Measurements from ENCODE around the gene SLC16A3.

Gene SLC16A3

DNA sequence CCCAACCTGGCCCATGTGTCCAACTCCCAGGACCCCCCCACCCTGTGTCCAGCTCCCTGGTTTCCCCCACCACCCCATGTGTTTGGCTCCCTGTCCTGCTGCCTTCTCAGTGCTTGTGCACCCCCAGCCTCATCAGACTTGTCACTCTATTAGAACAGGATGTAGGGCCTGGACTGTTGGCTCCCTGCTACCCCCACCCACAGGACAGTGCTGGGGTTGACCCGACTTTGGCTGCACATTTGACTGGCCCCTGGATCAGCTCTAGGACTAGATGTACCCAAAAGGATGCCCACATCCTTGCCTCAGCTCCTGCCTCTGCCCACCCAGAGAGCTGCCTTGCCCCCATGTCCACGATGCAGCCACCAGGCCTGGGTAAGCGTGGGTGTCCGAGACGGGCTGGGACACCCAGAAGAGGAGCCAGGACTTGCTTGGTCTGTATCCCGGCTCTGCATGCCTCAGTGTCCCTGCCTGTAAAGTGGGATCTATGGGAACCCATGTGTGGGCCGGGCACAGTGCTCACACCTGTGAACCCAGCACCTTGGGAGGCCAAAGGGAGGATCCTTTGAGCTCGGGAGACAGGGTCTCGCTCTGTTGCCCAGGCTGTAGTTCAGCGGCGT is 14.7 kb upstream of the SLC16A3 start:
- Mint-ChIP-seq H3K4me3 (peak overlapping the region; percentile 48), H3K9me3 (no peaks in the 10 kb centered on the region), H3K4me1 (ENCODE audit: low read depth) (peaks cover 47% of the 10 kb centered on the region), H3K27ac (no peak overlapping the region), H3K27me3 (no peaks in the 10 kb centered on the region), H3K36me3 (ENCODE audit: low read depth) (no peaks in the 10 kb centered on the region)
- DNase-seq: no peak

DNA sequence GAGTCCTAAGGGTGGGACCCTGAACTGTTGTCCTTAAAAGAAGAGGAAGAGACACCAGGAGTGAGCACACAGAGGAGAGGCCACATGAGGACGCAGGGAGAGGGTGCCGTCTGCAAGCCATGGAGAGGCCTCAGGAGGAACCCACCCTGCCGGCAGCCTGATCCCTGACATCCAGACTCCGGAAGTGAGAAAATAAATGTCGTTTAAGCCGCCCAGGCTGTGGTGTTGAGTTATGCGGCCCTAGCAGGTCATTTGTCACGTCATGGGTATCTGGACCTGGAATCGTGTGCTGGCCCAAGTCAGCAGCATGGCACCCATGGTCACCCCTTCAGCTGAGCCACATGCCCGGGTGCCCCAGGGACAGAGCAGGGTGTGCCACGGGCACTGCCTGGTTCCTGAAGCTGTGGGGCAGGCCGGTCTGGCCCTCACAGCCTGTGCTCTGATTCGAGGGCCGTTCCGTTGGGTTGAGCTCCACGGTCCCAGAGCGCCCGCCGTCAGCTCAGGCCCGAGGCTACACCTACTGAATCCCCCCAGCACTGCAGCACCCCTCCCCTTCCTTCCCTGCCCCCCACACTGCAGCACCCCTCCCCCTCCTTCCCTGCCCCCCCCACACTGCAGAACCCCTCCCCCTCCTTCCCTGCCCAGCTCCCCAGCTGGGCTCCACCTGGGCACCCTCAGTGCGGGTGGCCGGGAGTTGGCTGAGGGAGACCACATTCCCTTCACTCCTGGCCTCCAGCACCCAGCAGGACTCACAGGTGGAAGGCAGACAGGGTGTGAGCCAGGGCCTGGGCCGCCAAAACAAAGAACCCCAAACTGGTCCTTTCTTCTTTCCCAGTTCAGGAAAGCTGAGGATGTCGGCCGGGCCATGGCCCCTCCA is 13.5 kb upstream of the SLC16A3 start:
- no peaks in the 10 kb centered on the region for H3K9me3 Mint-ChIP-seq
- H3K27ac Mint-ChIP-seq: no peak overlapping the region

DNA sequence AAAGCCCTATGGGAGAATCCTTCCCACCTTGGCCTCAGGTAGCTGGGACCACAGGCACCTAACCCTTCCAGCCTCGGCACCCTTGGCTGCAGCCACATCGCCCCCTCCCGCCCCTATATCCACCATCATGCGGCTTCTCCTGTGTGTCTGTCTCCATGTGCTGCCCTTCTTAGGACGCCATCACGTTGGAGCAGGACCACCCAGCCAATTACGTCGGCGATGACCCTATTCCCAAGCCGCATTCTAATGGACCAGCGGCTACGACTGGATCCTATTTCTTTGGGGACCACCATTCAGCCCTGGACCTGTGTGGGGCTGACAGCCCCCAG is 12.9 kb upstream of the SLC16A3 start:
- no peaks in the 10 kb centered on the region for H3K27me3 Mint-ChIP-seq
- DNase-seq: no peak
- H3K9me3 Mint-ChIP-seq: no peaks in the 10 kb centered on the region
- peaks cover 41% of the 10 kb centered on the region for H3K4me1 Mint-ChIP-seq (ENCODE audit: low read depth)
- H3K27ac Mint-ChIP-seq: no peak overlapping the region
- no peaks in the 10 kb centered on the region for H3K36me3 Mint-ChIP-seq (ENCODE audit: low read depth)
- no peak overlapping the region for H3K4me3 Mint-ChIP-seq

More for the DNA sequence above, 13.5 kb upstream of the SLC16A3 start:
- peaks cover 41% of the 10 kb centered on the region for H3K4me1 Mint-ChIP-seq (ENCODE audit: low read depth)
- H3K27me3 Mint-ChIP-seq: no peaks in the 10 kb centered on the region
- H3K4me3 Mint-ChIP-seq: no peak overlapping the region
- DNase-seq: no peak
- no peaks in the 10 kb centered on the region for H3K36me3 Mint-ChIP-seq (ENCODE audit: low read depth)

DNA sequence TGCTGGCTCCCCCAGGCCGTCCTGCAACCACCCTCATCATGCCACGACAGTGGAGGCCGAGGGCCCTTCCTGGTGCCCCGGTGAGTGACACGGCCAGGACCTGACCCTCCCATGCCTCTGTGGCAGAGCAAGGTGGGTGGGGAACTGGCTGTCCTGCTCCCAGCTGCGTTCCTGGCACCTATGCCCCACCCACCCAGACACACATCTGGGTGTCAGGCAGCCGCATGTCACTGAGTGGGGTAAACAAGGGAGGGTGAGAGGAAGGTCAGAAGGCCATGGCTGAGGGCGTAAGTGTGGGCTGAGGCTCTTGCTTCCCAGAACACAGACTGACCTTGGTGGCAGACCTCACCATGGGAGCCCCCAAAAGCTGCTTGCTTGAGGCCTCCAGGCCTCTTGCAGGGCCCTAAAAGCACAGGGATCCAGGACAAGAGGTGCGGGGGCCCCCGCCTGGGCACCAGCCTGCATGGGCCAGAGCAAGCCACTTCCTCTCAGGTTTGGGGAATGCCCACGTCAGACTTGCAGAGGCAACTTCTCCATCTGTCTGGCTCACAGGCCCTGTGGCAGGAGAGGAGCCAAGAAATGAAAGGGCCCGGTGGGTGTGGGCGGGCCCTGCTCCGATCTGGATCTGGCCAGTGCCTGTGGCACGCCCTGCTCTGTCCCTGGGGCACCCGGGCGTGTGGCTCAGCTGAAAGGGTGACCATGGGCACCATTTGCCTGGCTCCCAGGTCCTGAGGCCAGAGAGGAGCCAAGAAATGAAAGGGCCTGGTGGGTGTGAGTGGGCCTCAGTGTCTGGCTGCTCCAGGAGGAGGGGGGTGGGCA is 12.3 kb upstream of the SLC16A3 start:
- peak overlapping the region; percentile 66 for H3K27ac Mint-ChIP-seq
- peak; percentile 62 for DNase-seq
- H3K27me3 Mint-ChIP-seq: no peaks in the 10 kb centered on the region
- H3K36me3 Mint-ChIP-seq (ENCODE audit: low read depth): no peaks in the 10 kb centered on the region
- H3K4me1 Mint-ChIP-seq (ENCODE audit: low read depth): peaks cover 37% of the 10 kb centered on the region
- no peaks in the 10 kb centered on the region for H3K9me3 Mint-ChIP-seq
- H3K4me3 Mint-ChIP-seq: no peak overlapping the region

DNA sequence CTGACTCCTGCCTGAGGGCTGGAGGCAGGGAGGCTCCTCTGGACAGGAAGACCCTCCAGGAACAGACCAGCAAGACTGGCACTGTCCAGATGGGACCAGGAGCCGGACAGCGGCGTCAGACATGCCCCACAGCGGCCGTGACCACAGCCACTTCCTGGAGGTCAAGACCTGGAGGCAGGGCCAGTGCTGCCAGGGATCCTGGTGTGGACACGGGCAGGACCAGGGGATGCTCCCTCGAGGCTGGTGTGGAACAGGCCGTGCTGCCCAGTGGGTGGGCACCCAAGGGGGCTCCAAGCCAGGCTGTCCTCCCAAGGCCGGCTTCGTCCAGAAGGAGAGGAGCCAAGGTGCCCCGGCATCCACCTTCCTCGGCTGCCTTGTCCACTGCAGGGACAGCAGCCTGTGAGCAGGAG is 11.7 kb upstream of the SLC16A3 start:
- no peak overlapping the region for H3K4me3 Mint-ChIP-seq
- H3K36me3 Mint-ChIP-seq (ENCODE audit: low read depth): no peaks in the 10 kb centered on the region
- peak overlapping the region; percentile 66 for H3K27ac Mint-ChIP-seq
- no peaks in the 10 kb centered on the region for H3K9me3 Mint-ChIP-seq
- H3K4me1 Mint-ChIP-seq (ENCODE audit: low read depth): peaks cover 32% of the 10 kb centered on the region
- no peaks in the 10 kb centered on the region for H3K27me3 Mint-ChIP-seq
- no peak for DNase-seq

DNA sequence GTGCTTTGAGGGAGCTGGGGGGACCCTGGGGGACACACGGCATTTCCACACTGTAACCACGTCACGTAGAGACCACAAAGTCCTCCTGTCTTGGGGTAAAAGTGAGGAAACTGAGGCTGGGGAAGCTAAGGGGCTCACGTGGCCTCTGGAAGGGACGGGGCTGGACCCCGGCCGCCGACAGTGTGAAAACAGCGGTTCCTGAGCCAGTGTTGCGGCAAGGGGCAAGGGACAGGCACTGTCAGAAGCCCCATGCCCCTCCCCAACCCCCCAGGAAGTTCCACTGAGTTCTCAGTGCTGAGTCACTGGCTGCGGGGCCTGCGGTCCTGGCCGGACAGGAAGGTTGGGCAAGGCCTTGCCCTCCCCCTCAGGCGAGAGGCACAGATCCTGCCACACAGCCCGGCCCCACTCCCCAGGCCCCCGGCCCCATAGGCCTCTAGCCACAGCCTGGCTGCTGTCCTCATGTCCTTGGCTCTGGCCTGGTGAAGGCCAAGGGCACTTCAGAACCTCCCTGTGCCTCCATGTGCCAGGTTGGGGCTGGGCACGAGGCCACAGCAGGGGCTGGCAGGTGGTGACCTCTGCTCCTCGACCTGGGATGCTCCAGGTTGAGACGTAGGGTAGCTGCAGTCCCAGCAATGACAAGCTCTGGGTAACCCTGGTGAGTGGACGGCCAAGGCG is 11.2 kb upstream of the SLC16A3 start:
- H3K27ac Mint-ChIP-seq: no peak overlapping the region
- H3K9me3 Mint-ChIP-seq: no peaks in the 10 kb centered on the region
- H3K4me1 Mint-ChIP-seq (ENCODE audit: low read depth): peaks cover 32% of the 10 kb centered on the region
- DNase-seq: no peak
- no peak overlapping the region for H3K4me3 Mint-ChIP-seq
- no peaks in the 10 kb centered on the region for H3K36me3 Mint-ChIP-seq (ENCODE audit: low read depth)
- H3K27me3 Mint-ChIP-seq: no peaks in the 10 kb centered on the region

DNA sequence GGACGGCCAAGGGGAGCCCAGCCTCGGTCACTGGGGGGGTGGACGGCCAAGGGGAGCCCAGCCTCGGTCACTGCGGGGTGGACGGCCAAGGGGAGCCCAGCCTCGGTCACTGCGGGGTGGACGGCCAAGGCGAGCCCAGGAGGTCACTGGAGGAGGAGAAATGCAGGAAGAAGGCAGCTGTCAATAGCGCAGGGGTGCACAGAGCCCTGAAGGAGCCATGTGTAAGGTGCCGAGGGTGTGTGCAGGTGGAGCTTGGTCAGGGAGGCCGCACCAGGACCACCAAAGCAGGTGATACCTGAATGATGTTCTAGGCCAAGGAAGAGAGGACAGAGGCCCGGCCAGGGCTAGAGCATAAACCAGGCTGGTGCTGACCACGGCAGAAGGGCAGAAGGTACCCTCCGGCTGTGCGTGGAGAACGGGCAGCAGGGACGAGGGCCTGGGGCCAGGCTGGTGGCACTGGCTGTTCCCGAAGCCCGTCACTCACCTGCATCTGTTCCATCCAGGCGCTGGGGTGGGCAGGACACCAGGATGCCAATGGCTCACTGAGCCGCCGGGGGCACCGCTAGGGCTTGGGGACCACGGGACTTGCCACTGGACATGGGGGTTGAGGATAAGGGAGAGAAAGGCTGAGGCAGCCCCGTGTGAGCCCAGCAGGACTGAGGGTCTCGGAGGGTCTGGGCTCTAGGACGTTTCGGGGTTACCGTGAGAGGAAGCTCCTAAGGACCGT is 10.3 kb upstream of the SLC16A3 start:
- no peaks in the 10 kb centered on the region for H3K27me3 Mint-ChIP-seq
- no peak overlapping the region for H3K4me3 Mint-ChIP-seq
- H3K4me1 Mint-ChIP-seq (ENCODE audit: low read depth): peaks cover 29% of the 10 kb centered on the region
- no peaks in the 10 kb centered on the region for H3K36me3 Mint-ChIP-seq (ENCODE audit: low read depth)
- no peaks in the 10 kb centered on the region for H3K9me3 Mint-ChIP-seq
- H3K27ac Mint-ChIP-seq: no peak overlapping the region
- DNase-seq: no peak

DNA sequence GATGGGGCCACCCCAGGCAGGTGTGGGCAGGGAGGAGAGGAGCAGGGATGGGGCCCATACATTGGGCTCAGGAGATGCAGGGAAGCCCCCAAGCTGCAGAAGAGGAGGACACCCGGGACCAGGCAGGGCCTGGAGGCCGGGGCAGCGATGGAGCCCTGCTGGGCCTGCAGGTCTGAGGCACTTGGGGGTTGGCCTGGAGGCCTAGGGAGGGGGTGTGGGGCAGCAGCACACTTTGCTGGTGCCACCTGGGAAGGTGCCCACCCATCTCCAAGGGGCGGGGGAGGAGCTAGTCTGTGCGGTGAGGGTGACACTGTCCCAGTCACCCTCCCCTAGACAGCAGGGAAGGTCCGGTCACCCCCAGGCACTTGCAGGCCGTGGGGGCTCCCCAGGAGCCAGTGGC is 9.8 kb upstream of the SLC16A3 start:
- Mint-ChIP-seq H3K9me3 (no peaks in the 10 kb centered on the region), H3K27ac (no peak overlapping the region), H3K36me3 (ENCODE audit: low read depth) (no peaks in the 10 kb centered on the region), H3K27me3 (no peaks in the 10 kb centered on the region), H3K4me3 (no peak overlapping the region), H3K4me1 (ENCODE audit: low read depth) (peaks cover 25% of the 10 kb centered on the region)
- no peak for DNase-seq

DNA sequence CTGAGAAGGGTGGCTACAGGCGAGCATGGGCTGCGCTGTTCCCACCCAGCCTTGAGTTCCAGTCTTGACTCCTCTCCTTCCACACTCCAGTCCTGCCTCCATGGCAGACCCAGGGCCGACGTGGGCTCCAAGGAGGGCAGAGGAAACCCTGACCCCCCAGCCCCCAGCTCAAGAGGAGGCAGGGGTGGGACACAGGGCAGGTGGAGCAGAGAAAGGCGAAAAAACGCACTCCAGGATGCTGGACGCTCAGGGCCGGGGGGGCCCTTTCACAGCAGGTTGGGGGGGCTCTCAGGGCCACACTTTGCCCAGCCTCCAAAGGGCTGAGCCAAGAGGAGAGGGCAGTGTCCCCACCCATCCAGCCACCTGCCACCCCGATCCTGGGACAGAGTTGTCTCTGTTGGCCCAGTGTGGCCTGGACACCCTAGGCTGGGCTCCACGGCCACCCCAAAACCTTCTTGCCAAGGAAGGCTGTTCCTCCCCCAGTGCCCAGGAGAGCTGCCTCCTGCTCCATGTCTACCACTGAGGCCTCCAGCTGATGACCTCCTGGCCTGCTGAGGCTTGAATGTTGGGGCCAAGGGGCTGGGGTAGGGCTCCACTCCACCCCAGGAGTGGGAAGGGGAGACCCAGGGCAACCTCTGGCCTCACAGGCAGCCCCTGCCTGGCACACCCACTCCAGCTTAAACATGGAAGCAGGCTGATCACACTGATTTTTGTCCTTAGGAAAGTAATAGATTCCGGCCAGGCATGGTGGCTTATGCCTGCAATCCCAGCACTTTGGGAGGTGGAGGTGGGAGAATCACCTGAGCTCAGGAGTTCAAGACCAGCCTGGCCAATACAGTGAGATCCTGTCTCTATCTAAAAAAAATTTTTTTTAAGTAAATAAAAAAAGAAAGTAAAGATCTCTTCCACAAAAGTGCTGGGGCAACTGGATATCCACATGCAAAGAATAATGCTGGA is 8.8 kb upstream of the SLC16A3 start:
- no peaks in the 10 kb centered on the region for H3K9me3 Mint-ChIP-seq
- no peak for DNase-seq
- H3K36me3 Mint-ChIP-seq (ENCODE audit: low read depth): no peaks in the 10 kb centered on the region
- no peak overlapping the region for H3K27ac Mint-ChIP-seq
- peaks cover 17% of the 10 kb centered on the region for H3K4me1 Mint-ChIP-seq (ENCODE audit: low read depth)
- H3K27me3 Mint-ChIP-seq: no peaks in the 10 kb centered on the region
- H3K4me3 Mint-ChIP-seq: no peak overlapping the region

DNA sequence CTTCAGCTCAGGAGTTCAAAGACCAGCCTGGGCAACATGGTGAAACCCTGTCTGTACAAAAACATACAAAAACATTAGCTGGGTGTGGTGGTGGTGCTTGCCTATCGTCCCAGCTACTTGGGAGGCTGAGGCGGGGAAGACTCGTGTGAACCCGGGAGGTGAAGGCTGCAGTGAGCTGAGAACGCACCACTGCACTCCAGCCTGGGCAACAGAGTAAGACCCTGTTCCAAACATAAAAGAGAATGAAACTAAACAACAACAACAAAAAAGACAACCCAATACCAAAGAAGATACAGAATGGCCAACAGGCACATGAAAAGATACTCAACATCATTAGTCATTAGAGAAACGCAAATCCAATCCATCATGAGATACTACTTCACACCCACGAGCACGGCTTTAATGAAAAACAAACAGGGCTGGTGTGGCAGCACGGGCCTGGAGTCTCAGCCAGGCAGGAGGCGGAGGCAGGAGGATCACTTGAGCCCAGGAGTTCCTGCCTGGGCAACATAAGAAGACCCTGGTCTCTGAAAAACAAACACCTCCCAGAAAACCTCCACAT is 7.4 kb upstream of the SLC16A3 start:
- Mint-ChIP-seq H3K27ac (no peak overlapping the region), H3K4me1 (ENCODE audit: low read depth) (peaks cover 6% of the 10 kb centered on the region), H3K27me3 (no peaks in the 10 kb centered on the region), H3K9me3 (no peaks in the 10 kb centered on the region), H3K36me3 (ENCODE audit: low read depth) (no peaks in the 10 kb centered on the region), H3K4me3 (no peak overlapping the region)
- no peak for DNase-seq

DNA sequence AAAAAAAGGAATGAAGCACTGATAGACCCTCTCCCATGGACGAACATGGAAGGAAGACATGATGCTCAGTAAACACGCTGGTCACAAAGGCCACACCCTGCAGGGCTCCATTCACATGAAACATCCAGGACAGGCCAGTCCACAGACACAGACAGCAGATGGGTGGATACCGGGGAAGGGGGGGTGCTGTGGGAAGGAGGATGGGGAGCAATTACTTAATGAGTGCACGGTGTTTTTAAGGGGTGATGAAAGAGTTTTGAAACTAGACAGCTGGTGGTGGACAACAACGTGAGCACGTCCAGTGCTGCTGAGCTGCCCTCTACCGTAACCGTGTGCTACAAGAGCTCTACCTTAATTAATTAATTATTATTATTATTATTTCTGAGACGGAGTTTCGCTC is 6.0 kb upstream of the SLC16A3 start:
- no peaks in the 10 kb centered on the region for H3K27me3 Mint-ChIP-seq
- no peak overlapping the region for H3K4me3 Mint-ChIP-seq
- no peak overlapping the region for H3K27ac Mint-ChIP-seq
- no peaks in the 10 kb centered on the region for H3K36me3 Mint-ChIP-seq (ENCODE audit: low read depth)
- peaks cover 5% of the 10 kb centered on the region for H3K4me1 Mint-ChIP-seq (ENCODE audit: low read depth)
- no peaks in the 10 kb centered on the region for H3K9me3 Mint-ChIP-seq
- DNase-seq: no peak

DNA sequence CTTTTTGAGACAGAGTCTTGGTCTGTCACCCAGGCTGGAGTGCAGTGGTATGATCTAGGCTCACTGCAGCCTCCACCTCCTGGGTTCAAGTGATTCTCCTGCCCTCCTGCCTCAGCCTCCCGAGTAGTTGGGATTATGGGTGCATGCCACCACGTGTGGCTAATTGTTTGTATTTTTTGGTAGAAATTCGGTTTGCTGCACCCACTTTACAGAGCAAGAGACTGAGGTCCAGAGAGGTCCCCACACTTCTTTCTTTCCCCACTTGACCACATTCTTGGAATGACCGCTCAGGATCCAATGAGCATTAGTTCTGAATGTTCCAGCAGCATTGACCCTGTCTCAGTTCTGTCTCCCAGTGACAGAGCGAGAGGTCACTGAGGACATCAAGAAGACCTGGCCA is 5.3 kb upstream of the SLC16A3 start:
- no peak overlapping the region for H3K4me3 Mint-ChIP-seq
- no peak for DNase-seq
- H3K4me1 Mint-ChIP-seq (ENCODE audit: low read depth): peaks cover 5% of the 10 kb centered on the region
- H3K27me3 Mint-ChIP-seq: no peaks in the 10 kb centered on the region
- no peak overlapping the region for H3K27ac Mint-ChIP-seq
- H3K9me3 Mint-ChIP-seq: no peaks in the 10 kb centered on the region
- no peaks in the 10 kb centered on the region for H3K36me3 Mint-ChIP-seq (ENCODE audit: low read depth)

DNA sequence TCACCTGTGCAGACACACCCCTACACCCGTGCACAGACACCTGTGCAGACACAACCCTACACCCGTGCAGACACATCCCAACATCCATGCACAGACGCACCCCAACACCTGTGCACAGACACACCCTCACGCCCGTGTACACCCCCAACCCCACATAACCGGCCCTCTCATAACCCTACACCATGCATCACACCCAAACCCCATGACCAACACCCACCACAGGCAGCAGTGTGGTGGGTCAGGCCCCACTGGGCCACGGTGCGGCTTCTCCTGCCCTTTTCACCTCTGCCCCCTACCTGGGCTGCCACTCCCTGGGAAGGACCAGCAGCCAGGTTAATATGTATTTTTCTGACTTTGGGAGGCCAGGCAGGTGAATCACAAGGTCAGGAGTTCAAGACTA is 4.2 kb upstream of the SLC16A3 start:
- peaks cover 8% of the 10 kb centered on the region for H3K4me1 Mint-ChIP-seq (ENCODE audit: low read depth)
- H3K36me3 Mint-ChIP-seq (ENCODE audit: low read depth): no peaks in the 10 kb centered on the region
- no peak overlapping the region for H3K27ac Mint-ChIP-seq
- no peak overlapping the region for H3K4me3 Mint-ChIP-seq
- H3K27me3 Mint-ChIP-seq: no peaks in the 10 kb centered on the region
- H3K9me3 Mint-ChIP-seq: no peaks in the 10 kb centered on the region
- no peak for DNase-seq
